ENCODE measurements around the gene CRTAP. TPM values are rescaled to one million over a fixed set of nuclear protein-coding genes. Genes with fewer than 3 reads are reported as not detected.

Gene CRTAP
- 130 TPM for total RNA-seq

DNA sequence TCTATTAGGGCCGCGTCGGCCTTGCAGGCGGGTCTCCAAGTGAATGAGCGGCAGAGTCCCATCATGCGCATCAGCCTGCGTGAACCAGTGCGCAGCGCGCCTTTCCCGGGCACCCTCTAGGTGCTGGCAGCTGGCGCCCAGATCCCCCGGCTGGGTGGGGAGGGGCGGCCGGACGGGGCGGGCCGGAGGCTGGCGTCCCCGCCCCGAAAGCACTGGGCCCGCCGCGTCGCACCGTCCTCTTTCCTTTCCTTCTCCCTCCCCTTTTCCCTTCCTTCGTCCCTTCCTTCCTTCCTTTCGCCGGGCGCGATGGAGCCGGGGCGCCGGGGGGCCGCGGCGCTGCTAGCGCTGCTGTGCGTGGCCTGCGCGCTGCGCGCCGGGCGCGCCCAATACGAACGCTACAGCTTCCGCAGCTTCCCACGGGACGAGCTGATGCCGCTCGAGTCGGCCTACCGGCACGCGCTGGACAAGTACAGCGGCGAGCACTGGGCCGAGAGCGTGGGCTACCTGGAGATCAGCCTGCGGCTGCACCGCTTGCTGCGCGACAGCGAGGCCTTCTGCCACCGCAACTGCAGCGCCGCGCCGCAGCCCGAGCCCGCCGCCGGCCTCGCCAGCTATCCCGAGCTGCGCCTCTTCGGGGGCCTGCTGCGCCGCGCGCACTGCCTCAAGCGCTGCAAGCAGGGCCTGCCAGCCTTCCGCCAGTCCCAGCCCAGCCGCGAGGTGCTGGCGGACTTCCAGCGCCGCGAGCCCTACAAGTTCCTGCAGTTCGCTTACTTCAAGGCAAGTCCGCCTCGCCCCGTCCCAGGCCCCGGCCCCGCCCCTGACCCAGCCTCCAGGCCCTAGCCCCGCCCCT, at the start of gene CRTAP:
Gene CRTAP (plus strand): TSS at position 243 of the 850 bp plus-strand sequence. CDS start 64 bp downstream, at position 307.

Other genes with a start within 250 kb of the CRTAP start
- gene CCR4, start 162.4 kb upstream of the CRTAP start, total RNA-seq, result 0.22 TPM
- gene GLB1, start 16.9 kb upstream of the CRTAP start, total RNA-seq, result 35.6 TPM
- 9.8 TPM for gene TMPPE, start 16.9 kb upstream of the CRTAP start, total RNA-seq
- 3.9 TPM for gene SUSD5, start 104.8 kb downstream of the CRTAP start, total RNA-seq
- gene FBXL2, start 163.4 kb downstream of the CRTAP start, total RNA-seq, result 30.1 TPM